Choroid plexus epithelial cell (primary cell): Measurements from ENCODE around the gene NSFL1C.

Experiments
- DNase-seq: peaks from one replicate; pipeline ENCODE4 v3.0.0-alpha.2; 2010; ENCODE audit warnings: low read depth
- H3K4me3 ChIP-seq: 2 replicates; pipeline ENCODE4 v1.5.1; 2011; ENCODE audit warnings: low read depth, mild to moderate bottlenecking, control low read depth, low read length, moderate library complexity
- TF ChIP-seq, protein P1 (sequence below): conservative IDR thresholded peaks from 2 replicates; pipeline ENCODE4 v1.5.1; 2011; ENCODE audit warnings: low read depth, mild to moderate bottlenecking, control low read depth, inconsistent platforms, low read length, moderate library complexity

NSFL1C gene

DNA sequence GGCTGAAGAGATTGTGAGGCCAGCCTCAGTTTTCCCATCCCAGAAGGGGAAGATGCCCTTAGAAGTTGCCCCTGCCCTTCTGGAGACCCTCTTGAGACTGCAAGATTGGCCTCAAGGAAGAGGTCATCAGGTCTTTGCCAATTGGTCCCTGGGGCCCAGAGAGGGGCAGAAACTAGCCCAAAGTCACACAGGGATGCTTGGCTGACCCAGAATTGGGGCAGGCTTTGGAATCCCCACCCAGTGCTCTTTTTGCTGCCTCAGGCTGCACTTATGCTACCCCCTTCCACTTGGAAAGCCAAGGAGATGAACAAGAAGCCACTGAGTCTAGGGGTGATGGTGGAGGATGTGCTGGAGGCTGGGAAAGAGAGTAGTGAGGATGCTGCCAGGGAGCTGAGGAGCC lies 48.9 kb downstream of the NSFL1C start:
- TF ChIP-seq, protein P1, sequence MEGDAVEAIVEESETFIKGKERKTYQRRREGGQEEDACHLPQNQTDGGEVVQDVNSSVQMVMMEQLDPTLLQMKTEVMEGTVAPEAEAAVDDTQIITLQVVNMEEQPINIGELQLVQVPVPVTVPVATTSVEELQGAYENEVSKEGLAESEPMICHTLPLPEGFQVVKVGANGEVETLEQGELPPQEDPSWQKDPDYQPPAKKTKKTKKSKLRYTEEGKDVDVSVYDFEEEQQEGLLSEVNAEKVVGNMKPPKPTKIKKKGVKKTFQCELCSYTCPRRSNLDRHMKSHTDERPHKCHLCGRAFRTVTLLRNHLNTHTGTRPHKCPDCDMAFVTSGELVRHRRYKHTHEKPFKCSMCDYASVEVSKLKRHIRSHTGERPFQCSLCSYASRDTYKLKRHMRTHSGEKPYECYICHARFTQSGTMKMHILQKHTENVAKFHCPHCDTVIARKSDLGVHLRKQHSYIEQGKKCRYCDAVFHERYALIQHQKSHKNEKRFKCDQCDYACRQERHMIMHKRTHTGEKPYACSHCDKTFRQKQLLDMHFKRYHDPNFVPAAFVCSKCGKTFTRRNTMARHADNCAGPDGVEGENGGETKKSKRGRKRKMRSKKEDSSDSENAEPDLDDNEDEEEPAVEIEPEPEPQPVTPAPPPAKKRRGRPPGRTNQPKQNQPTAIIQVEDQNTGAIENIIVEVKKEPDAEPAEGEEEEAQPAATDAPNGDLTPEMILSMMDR: no peak
- no peak overlapping the region for H3K4me3 ChIP-seq
- DNase-seq: no peak

DNA sequence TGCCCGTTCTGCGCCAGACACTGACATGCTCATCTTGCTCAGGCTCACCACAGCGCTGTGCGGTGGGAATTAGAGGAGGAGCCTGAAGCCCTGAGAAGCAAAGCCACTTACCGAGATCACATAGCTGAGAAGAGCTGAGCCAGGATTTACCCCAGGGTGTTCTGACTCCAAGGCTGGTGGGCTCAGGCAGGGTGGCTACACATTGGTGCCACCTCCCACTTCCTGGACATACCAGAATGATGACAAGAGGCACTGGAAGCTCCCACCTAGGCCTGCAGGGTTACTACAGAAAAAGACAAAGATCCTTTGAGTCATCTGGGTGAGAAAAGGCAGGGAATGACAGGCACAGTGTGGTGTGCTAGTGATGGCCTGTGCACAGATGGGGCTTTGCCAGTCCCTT lies 49.4 kb downstream of the NSFL1C start:
- TF ChIP-seq, protein P1: no peak
- peak; percentile 56 for DNase-seq

DNA sequence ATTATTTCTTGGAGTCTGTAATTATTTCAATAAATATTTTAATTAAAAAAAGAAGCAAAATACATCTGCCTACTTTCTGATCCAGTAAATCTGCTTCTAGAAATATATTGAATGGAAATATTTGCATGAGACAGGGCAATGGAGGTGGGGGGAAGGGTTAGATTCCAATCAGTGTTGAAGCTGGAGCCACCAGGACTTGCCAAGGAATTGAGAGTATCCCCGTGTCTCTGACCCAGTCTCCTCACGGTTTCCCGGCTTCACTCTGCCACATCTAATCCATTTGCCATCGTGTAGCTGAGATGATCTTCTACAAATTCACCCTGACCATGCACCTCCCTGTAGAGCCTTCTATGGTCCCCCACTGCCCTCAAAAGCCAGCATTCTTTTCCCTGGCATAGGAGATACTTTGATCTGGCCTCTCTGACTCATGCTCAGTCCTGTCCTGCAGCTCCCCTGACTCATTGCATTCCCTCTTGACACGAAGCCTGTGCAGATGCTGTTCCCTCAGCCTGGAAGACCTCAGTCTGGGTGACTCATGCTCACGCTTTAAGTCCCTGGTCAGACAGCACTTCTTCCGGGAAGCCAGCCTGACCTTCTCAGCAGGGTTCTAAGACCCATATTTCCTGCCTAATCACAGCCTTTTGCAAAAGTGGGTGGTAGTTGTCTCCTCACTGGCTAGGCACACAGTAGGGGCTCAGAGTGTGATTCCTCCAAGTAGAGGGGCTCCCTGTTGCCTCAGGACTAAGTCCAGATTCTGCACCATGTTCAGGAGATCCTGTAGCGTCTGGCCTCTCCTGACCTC lies 50.8 kb downstream of the NSFL1C start:
- peak; percentile 88 for DNase-seq
- H3K4me3 ChIP-seq: no peak overlapping the region
- TF ChIP-seq, protein P1: no peak

More for the DNA sequence above, 49.4 kb downstream of the NSFL1C start:
- H3K4me3 ChIP-seq: no peak overlapping the region

DNA sequence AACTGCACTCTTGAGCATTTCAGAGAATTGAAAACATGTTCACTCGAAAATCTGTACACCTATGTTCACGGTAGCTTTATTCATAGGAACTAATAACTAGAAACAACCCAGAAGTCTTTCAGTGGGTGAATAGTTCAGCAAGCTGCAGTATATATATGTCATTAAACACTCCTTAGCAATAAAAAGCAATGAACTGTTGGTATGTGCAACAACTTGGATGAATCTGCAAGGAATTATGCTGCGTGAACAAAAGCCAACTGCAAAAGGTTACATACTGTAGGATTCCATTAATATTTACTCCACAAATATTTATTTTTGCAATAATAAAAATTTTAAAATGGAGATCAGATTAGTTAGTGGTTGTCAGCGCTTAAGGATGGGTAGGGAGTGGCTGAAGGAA lies 51.7 kb downstream of the NSFL1C start:
- no peak for DNase-seq
- no peak overlapping the region for H3K4me3 ChIP-seq
- TF ChIP-seq, protein P1: no peak

DNA sequence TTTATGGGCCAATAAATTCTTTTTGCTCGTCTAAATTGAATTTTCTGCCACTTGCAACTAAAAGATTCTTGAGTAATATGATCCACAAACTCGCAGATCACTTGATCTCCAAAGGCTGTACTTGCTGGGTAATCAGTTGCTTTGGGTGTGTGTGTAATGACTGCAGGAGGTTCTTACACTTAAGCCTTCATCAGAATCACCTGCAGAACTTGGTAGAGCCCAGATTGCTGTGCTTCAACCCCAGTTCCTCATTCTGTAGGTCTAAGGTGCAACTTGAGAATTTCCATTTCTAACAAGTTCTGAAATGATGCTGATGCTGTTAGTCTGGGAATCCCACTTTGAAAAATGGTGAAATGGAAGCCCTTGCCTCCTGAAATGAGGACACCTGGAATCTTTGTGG lies 60.8 kb downstream of the NSFL1C start:
- no peak overlapping the region for H3K4me3 ChIP-seq
- TF ChIP-seq, protein P1: no peak
- no peak for DNase-seq

DNA sequence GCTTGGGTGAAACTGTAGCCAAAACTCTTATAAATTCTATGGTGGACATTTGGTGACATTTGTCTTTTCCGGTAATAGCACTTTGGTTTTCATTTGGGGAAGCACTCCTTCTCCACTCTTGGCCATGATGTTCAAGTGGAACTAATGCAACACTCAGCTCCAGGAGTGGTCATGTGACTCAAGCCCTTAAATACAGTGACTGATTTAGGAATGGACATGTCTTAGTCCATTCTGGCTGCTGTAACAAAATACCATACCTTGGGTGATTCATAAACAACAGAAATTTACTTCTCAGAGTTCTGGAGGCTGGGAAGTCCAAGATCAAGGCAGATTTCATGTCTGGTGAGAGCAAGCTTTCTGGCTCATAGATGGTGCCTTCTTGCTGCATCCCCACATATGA lies 63.0 kb downstream of the NSFL1C start:
- H3K4me3 ChIP-seq: no peak overlapping the region
- no peak for DNase-seq
- TF ChIP-seq, protein P1: no peak

DNA sequence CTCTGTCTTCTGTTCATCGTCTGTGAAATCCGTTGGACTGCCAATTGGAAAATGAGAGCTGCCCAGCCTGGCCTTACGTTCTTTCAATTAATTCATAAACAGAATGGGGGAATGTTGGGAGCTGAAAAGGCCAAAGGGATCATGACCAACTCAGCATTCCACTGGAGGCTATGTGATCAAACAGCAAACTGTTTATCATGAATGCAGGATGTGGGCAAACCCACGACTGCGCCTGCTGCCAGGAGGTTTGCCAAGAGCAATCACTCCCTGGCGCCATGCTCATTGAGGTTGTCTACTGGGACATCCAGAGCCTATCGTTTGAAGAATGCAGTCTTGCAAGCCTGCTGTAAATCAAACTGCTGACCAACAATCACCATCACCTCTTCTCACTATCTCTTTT lies 64.5 kb downstream of the NSFL1C start:
- no peak overlapping the region for H3K4me3 ChIP-seq

More for the DNA sequence above, 64.5 kb downstream of the NSFL1C start:
- DNase-seq: no peak
- TF ChIP-seq, protein P1: no peak
